Ureter (tissue), 1 donor: ENCODE results near the gene POLDIP3. TPM values are rescaled to one million over a fixed set of nuclear protein-coding genes. Genes with fewer than 3 reads are reported as not detected.
A peak's percentile ranks its signal among the peaks of the same experiment; 100 is the strongest.
"Not testable (repeated sequence)": the region's sequence is repeated elsewhere in the genome, so short reads cannot be mapped to it uniquely, and the experiment has no call there.

ENCODE experiments used
- DNase-seq: peaks from one replicate; pipeline ENCODE4 v3.0.0-alpha.2; 2020; ENCODE audit warnings: low spot score
- total RNA-seq: library from RNA; stranded (reverse); gene quantifications from one replicate; pipeline ENCODE4 v1.2.4, GENCODE V29; 2023
- donor health status: DM: yes; HTN: yes; CAD: no.

The POLDIP3 gene
- total RNA-seq, 1 donor from 2014 or later, result 64.9 TPM

DNA sequence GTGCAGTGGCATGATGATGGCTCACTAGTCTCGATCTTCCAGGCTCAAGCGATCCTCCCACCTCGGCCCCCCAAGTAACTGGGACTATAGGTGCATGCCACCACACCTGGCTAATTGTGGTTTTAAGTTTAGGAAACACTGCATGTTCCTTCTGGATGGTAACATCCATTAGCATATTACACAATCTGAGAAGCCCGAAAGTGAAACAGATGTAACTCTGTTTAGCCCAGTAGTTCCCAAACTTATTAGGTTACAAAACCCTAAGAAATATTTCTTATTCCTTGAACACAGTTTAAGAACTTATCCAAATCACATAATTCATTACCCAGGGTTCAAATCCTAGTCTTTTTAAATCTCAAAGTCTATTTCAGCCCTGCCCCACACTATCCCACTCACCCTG is 28.3 kb downstream of the POLDIP3 start:
- no peak for DNase-seq

DNA sequence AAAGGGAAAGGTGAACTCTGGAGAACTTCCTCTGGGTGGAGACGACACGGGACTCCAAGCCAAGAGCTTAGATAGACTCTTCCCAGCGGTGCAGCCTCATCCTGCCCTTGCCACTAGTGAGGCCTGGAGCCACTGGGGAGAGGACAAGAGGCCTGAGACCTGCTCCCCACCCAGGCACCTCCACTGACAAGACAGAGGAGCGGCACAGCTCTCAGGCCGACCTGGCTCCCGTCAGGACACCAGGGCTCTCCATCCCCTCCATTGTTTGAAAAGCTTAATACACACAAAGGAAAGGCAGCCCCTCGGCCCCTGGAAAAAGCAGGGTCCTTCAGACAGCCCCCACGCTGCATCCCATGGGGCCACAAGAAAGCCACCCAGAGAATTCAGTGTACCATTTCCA is 29.6 kb downstream of the POLDIP3 start:
- no peak for DNase-seq

DNA sequence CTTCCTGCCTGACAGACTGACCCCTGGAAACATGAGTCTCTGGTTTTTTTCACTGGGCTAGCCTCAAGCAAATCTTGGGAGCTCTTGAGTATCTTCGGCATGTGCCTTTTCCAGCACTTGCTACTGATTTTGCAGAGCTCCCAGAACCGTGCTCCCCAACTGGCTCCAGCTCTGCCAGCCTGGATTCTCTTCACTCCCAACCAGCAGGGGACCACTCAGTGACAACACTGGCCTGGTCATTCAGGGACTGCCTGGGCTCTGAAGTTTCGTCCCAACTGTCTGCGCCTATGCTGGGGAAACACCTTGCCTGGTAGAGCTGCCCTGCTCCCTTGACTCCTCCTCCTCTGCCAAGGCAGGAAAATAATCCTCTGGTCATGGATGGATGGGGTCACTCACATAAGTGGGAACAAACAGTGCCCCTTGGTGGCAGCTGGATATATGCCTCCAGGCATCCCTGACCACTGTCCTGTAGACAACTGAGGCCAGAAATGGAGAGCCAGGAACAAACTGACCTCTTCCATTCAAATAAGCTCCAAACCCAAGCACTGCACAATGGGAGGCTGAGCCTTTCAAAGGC is 30.2 kb downstream of the POLDIP3 start:
- DNase-seq, result no peak

DNA sequence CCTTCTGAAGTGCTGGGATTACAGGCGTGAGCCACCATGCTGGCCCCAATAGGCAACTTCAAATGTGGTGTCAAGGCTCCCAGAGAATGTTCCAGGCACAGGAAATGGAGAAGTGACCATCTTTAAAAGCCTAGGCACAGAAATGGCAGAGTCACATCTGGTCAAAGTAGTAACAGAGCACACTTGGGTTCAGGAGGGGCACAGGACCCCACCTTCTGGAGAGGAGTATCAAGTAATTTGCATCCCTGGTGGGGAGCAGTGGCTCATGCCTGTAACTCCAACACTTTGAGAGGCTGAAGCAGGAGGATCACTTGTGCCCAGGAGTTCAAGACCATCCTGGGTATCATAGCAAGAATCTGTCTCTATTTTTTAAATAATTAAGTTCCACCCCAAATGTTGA is 31.7 kb downstream of the POLDIP3 start:
- no peak for DNase-seq

DNA sequence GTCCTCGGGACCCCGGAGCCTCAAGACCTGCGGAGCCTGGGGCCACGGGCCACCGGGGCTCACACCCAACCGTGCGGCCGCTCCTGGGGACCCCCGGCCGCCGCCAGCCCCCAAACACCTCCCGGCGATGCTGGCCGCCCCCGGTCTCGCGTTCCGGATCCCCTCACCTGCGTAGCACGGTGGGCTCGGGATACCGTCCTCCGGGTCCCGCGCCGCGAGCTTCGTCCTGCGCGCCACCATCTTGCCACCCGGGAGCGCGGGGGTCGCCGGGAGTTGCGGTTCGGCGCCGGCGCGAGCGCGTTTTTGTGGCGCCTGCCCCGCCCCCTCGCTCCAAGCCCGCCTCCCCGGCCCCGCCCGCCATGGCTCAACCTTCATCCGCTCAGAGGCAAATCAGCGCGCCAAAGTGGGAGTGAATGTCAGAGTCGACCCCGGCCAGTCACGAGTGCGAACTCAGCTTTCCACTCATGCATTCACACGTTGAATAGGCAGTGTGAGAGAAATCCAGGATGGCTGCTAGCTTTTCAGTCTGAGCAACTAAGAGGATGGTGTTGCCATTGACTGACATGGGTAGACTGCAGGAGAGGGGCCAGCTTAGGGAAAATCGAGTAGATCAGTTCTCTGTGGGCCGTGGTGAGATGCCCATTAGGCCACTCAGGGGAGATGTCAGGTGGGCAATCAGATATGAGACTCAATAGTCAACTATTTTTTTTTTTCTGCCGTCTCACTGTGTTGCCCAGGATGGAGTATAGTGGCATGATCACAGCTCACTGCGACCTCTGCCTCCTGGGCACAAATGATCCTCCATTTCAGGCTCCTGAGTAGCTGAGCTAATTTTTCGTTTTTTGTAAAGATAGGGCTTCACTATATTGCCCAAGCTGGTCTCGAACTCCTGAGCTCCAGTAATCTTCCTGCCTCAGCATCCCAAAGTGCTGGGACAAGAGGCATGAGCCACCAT is 32.6 kb downstream of the POLDIP3 start:
- peak; percentile 82 for DNase-seq

DNA sequence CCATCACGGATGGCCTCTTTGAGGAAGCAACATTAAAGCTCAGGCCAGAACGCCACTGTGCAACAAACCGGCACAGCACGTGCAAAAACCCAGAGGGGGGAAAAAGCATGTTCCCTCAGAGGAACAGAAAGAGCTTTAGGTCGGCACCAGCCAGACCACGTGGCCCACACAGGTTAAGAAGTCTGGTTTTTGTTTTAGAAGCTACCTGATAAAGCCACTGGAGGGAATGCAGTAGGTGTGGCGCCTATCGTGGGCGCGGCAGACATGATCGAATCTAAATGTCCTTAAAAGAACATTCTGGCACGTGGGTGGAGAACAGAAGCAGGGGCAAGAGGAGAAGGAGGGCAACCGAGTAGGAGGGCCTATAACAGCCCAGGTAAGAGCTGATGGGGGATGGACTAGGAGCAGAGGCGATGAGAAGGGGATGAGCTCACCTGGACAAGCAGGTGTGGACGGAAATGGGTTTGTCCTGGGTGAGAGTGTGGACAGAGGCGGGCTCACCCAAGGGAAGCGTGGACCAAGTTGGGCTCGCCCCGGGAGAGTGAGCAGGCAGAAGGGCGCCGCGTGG is 33.4 kb downstream of the POLDIP3 start:
- DNase-seq, result not testable (repeated sequence)

DNA sequence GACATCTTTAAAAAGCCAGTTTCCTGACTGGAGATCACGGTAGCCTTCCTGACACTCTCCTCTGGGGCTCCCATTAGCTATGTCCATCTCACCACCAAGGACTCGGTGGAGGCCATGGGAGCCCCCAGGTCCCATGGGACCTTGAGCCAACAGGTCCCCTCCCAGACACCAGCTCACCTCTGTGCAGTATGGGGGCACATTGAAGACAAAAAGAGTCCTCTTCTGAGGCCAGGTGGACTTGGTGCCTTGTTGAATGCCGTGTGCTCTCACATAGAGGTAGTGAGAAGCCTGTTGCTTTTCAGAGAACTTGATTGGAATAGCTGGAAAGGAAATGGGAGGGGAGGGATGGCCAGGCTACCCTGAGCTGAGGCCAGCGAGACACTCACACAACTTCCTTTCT is 34.6 kb downstream of the POLDIP3 start:
- not testable (repeated sequence) for DNase-seq

DNA sequence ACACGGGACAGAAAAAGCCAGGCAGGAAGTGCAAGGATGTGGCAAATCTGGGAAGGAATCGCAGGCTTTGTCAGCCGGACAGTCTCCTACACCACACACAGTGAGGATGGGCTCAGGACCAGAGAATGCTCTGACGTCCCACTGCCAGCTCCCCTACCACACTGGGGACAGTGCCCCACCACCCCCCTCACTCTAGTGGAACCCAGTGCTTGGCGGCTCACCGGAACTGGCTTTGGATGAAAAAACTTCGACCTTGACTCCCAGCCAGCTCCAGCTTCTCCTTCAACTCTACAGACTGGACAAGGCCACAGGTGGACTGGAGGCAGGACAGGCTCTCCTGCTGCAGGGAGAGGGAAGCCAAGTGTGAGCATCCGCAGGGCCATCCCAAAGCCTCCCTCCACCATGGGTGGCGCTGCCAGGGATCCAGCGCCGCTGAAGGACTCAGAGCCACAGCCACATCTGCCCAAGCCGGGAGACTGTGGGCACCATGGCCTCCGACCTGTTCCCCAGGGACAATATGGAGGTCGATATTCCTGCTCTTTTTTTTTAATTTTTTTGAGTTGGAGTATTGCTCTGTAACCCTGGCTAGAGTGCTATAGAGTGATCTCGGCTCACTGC is 37.0 kb downstream of the POLDIP3 start:
- DNase-seq, result no peak

DNA sequence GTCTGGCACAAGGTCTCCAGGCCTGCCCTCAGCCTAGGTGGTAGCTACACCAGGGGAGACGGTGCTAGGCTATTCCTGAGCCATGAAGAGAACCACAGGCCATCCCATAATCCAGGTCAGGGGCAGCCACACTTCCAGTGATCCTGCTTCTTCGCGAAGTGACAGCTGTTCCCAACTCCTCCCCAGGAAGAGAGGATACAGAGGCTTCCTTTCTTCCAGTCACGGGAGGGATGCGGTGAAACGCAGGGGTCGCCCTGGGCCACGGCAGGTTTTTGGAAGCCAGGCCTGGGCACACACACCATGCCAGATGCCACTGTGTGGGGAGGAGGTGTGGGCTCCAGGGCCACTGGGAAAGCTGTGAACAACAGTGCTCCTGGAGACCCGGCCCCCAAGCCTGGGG is 37.5 kb downstream of the POLDIP3 start:
- not testable (repeated sequence) for DNase-seq

DNA sequence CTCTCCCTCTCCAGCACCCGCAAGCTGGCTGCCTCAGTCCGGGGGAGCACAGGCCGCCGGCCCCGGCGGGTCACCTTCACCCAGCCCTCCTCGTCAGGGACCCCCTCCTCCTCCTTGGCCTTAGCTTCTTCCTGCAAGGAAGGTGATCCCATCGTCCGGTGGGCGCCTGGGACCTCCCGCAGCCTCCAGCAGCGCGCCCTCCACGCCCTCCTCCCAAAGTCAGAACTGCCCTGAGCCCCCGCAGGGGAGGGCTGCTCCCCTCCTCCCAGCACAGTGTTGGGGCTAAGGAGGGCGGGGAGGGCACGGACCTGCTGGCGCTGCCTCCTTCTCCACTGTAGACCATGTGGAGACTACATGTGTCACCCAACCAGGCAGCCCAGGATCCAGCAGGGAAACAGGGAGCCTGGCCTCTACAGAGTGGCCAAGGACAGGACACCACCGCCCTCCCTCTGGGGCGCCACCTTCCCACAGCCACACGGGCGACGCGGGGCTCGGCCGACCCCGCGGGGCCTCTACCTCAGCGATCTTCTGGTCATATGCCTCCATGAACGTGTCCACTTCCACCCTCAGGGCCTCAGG is 38.6 kb downstream of the POLDIP3 start:
- DNase-seq, result not testable (repeated sequence)

DNA sequence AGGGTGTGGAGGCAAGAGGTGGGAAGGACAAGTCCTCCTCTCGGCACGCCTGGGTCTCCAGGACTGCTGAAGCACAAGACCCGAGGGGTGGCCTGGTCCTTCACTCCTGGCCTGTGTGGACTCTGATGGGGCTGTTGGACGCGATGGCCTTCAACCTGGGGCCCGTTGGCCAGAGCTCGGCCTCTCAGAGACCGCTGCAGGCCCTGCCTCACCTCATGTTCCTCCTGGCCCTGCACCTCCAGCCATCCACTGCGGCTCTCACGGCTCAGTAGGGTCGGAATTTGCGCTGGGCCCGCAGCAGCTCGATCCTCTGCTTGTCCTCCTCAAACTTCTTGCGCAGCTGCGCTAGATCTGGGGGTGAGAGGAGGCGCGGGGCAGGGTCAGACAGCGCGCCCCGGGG is 40.2 kb downstream of the POLDIP3 start:
- not testable (repeated sequence) for DNase-seq

DNA sequence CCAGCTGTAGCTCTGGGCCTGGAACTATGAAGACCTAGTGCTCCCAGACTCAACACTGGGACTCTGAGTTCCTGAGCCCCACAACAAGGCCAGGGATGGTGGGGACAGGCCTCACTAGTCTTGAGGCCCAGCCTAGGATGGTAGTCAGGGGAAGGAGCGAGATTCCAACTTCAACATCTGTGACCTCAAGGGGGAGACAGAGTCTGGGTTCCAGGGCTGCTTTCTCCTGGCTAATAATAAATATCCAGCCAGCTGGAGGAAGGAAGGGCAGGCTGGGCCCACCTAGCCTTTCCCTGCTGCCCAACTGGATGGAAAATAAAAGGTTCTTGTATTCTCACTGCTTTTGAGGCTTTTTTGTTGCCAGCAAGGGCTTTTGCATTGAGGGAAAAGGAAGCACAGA is 40.6 kb downstream of the POLDIP3 start:
- DNase-seq, result not testable (repeated sequence)

DNA sequence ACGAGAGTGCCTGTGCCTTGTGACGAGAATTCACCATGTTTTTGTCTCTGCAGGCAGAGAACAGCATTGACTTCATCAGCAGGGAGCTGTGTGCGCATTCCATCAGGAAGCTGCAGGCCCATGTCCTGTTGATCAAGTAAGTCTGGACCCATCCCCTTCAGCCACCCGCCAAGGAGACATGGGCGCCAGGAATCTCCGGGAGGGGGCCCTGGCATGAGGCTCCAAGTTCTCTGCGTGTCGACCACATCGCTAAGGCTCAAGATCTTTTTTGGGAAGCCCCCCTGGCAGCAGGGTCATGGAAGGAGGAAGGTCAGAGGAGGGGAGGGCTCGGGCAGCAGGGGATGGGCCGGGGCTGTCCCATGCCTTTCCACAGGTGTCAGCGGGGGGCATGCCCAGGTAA is 43.6 kb downstream of the POLDIP3 start:
- DNase-seq, result not testable (repeated sequence)

DNA sequence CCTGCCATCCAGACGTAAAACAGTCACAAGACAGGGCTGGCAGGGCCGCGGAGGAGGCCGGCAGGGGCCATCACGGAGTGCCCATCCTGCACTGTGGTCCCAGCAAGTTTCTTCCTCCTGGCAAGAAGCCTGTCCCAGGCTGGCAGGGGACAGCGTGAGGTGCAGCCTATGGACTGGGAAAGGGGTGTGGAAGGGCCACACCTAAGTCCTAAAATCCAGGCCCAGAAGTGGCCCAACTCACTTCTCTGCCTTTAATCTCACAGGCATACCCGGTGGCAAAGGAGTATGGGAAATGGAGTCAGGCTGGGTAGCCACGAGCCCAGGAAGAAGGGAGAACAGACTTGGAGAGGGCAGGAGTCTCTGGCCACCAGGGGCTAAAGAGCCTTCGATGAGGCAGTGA is 44.1 kb downstream of the POLDIP3 start:
- DNase-seq, result not testable (repeated sequence)

DNA sequence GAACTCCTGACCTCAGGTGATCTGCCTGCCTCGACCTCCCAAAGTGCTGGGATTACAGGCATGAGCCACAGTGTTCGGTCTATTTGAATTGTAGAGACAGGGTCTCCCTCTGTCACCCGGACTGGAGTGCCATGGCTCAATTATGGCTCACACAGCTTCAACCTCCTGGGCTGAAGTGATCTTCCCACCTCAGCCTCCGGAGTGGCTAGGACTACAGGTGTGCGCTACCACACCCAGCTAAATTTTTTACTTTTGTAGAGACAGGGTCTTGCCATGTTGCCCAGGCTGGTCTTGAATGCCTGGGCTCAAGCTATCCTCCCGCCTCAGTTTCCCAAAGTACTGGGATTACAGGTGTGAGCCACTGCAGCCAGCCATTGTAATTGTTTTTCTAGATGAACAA is 46.7 kb downstream of the POLDIP3 start:
- DNase-seq, result not testable (repeated sequence)

DNA sequence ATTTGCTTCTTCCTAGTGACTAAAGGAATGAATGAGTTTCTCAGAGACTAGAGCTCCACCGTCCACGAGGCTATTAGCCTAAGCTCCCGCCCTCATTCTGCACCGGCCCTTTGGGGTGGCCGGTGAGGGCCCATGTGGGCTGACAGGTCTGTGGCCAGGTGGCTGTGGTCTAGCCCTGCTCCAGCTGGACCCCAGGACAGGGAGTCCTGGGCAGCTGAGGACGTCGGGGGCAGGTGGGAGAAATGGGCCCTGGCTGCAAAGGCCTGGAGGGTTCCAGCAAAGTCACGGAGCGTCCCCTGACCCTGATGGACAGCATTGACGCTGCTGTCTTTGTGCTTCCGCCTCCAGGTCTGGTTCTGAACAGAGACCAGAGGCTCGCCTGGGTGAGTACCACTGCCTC is 48.7 kb downstream of the POLDIP3 start:
- no peak for DNase-seq

DNA sequence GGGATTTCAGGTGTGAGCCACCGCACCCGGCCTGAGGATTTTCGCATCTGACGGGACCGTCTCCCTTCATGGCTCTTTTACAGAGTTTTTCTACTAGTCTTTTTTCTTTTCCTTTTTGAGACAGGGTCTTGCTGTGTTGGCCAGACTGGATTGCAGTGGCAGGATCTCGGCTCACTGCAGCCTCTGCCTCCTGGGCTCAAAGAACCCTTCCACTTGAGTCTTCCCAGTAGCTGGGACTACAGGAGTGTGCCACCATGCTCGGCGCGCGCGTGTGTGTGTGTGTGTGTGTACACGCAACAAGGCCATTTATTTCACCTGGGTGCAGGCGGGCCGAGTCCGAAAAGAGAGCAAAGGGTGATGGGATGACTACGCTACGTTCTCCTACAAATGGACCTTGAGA is 50.0 kb downstream of the POLDIP3 start:
- DNase-seq, result no peak

DNA sequence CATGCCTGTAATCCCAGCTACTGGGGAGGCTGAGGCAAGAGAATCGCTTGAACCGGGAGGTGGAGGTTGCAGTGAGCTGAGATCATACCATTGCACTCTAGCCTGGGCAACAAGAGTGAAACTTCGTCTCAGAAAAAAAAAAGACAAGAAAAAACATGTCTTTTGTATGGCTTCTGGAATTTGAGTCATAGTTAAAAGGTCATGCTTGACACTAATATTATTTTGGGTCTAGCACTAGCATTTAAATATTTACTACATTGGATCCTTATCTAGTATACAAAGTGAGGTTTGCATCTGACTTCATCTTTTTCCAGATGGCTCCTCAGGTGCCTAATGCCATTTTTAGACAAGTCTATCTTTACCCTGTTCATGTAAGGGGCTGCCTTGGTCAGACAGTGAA is 50.7 kb downstream of the POLDIP3 start:
- not testable (repeated sequence) for DNase-seq

DNA sequence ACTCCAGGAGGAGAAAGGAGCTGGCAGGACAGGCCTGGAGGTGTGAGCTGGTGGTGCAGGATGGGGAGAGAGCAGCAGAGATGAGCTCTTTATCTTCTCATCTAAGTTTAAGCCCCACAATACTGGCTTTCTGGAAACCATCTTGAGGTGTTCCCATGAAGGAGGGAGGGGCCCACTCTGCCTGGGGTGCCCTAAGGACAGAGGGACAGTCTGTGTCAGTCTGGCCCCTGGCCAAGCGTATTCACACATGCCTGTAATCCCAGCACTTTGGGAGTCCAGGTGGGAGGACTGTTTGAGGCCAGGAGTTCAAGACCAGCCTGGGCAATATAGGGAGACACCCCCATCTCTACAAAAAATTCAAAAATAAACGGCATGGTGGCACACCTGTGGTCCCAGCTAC is 52.0 kb downstream of the POLDIP3 start:
- no peak for DNase-seq

DNA sequence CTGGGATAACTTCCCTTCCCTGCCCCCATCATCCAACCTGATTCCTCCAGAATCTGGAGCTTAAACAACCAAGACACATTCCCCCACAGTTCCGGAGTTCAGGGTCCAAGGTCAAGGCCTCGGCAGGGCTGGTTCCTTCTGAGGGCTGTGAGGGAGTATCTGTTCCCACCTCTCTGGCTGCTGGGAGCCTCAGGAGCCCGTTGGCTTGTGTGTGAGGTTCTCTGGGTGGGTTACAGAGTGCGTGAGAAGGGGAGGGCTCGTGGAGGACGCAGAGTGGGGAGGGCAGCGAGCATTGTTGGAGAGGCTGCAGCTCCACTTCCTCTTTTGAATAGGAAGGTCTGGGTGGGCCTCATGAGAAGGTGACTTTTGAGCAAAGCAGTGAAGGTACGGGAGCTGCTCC is 52.4 kb downstream of the POLDIP3 start:
- no peak for DNase-seq

DNA sequence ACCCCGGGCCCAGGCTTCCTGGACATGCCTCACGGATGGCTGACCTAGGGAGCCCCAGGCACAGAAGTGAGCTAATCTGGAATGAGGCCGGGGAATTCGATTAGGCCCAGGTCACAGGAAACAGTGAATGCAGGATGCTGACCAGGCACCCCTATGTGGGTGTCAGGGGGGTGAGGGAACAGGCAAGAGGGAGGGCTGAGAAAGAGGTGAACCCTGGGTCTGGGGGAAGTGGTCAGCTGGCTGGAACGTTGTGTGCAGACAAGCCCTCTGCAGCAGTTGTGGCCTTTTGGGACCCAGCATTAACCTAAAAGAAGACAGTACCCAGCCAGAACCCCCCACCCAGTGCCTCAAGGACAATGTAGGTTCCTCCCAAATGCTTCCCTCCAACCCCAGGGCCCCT is 52.8 kb downstream of the POLDIP3 start:
- DNase-seq, result no peak

DNA sequence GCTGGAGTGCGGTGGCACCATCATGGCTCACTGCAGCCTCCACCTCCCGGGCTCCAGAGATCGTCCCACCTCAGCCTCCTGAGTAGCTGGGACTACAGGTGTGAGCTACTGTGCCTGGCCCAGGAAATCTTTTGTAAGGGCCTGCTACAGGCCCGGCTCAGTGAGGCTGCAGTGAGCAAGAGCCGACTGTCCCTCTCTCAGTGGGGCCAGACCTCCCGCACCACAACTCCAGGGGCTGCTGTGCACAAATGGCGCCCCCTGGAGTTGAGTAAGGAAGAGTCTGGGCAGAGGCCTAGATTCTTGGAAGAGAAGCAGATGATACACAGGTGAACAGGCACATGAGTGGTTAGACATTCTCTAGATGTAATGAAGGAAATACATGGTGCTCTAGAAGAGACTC is 53.9 kb downstream of the POLDIP3 start:
- DNase-seq, result no peak
